Sigmoid colon (tissue), 7 donors: ENCODE data around the gene MGA. TPM values are rescaled to one million over a fixed set of nuclear protein-coding genes. Genes with fewer than 3 reads are reported as not detected.
A peak's percentile ranks its signal among the peaks of the same experiment; 100 is the strongest.

Source experiments
- DNase-seq: peaks from one replicate; pipeline ENCODE4 v3.0.0-alpha.2; 2019
- H3K27ac ChIP-seq, 4 donors: fragments of 200-600 bp; sonication (generic); one replicate each; pipeline ENCODE4 v1.5.1; 2016 to 2019; ENCODE audit warnings: mild to moderate bottlenecking in 1 of 4
- H3K27me3 ChIP-seq, 3 donors: fragments of 200-600 bp; sonication (generic); one replicate each; pipeline ENCODE4 v1.5.1; 2019; ENCODE audit warnings: mild to moderate bottlenecking in 1 of 3
- H3K36me3 ChIP-seq, 4 donors: fragments of 200-600 bp; sonication (generic); one replicate each; pipeline ENCODE4 v1.5.1; 2016 to 2019
- H3K4me1 ChIP-seq, 4 donors: fragments of 200-600 bp; sonication (generic); one replicate each; pipeline ENCODE4 v1.5.1; 2017 to 2019
- H3K4me3 ChIP-seq, 4 donors: fragments of 200-600 bp; sonication (generic); one replicate each; pipeline ENCODE4 v1.5.1; 2017 to 2019; ENCODE audit warnings: mild to moderate bottlenecking in 2 of 4, moderate library complexity in 1 of 4
- H3K9me3 ChIP-seq, 4 donors: fragments of 200-600 bp in 3 of 4; sonication (generic) in 3 of 4; one replicate each; pipeline versions ENCODE4 v1.5.1 to v1.6.1; 2013 to 2019
- EP300 ChIP-seq, 4 donors: sonication (generic); formaldehyde crosslinking; IDR thresholded peaks; one replicate each; pipeline ENCODE4 v1.6.1; 2017; ENCODE audit warnings: antibody characterized with exemption in 4 of 4
- POLR2A ChIP-seq, 2 donors: fragments of 450-650 bp; IDR thresholded peaks; one replicate each; pipeline ENCODE4 v1.6.1; 2016; ENCODE audit warnings: antibody characterized with exemption in 2 of 2, mild to moderate bottlenecking in 2 of 2, moderate library complexity in 2 of 2
- POLR2AphosphoS5 ChIP-seq, 4 donors: sonication (generic); formaldehyde crosslinking; IDR thresholded peaks; one replicate each; pipeline ENCODE4 v1.6.1; 2017; ENCODE audit warnings: antibody characterized with exemption in 4 of 4
- WGBS, 2 donors: extraction: QIAGEN DNeasy Blood & Tissue Kit; methylation state at CpG; one replicate each; pipeline ENCODE4 v1.1.7; 2013; 5-methylcytosine and 5-hydroxymethylcytosine counted together
- intact Hi-C: fragments of 100-400 bp; cut with DNase I; formaldehyde crosslinking; loops from one replicate; pipeline ENCODE4 v1.15.1; 2023
- polyA plus RNA-seq, 3 donors: library from polyadenylated mRNA; stranded (reverse); fragments of 200-250 nt; gene quantifications; one replicate each; pipeline ENCODE4 v1.2.3, GENCODE V29; 2013
- total RNA-seq, 4 donors: library from RNA; depleted of rRNA; stranded (reverse); fragments of >200 nt; gene quantifications; one replicate each; pipeline ENCODE4 v1.1.0, GENCODE V29; 2016
- TF ChIP-seq, protein P1 (sequence below), 4 experiments: fragments of 450-650 bp in 3 of 4; fragments of 200-600 bp in 1 of 4; IDR thresholded peaks; one replicate each; pipeline ENCODE4 v1.5.1; 2016 to 2019; ENCODE audit warnings: antibody characterized with exemption in 4 of 4, mild to moderate bottlenecking in 3 of 4, moderate library complexity in 2 of 4
- donor health status: healthy with polysubstance abuse.
- donor health status: Bipolar disorder and iron deficiency.
- donor health status: healthy.

Gene MGA
- total and polyA plus RNA-seq, 7 donors = 1.4 to 64.8 (median 36.0) TPM

DNA sequence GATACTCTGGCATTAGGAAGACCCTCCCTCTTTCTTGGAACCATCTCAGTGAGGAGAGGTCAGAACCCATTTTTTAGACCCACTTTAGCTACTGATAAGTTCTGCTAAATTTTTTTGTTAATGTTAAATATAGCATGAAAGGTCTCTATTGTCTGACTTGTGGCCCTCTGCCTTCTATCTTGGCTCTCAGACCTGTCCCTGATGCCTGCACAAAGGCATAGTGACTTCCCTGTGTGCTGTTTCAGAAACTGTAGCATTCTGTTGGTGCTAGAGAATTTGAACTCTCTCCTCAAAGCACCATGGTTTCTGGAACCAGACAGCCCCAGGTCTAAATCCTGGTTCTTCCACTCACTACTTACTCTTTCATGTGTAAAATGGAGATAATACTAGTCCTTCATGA is 129.5 kb downstream of the MGA start:
- Histone ChIP-seq H3K9me3 (no peaks in the 10 kb centered on the region), H3K27ac (peak overlapping the region in 2 of 4 donors; percentile 1 to 67), H3K27me3 (no peaks in the 10 kb centered on the region), H3K4me3 (no peak overlapping the region), H3K4me1 (peaks cover 0 to 42% (median 37%) of the 10 kb centered on the region in 4 donors), H3K36me3 (no peaks in the 10 kb centered on the region)
- intact Hi-C loops = no loop called here
- no peak for DNase-seq
- TF ChIP-seq POLR2AphosphoS5 (IDR thresholded peaks at IDR 0.05) (no peak), EP300 (IDR thresholded peaks at IDR 0.05) (no peak), POLR2A (IDR thresholded peaks at IDR 0.05) (no peak)
- TF ChIP-seq, protein P1, sequence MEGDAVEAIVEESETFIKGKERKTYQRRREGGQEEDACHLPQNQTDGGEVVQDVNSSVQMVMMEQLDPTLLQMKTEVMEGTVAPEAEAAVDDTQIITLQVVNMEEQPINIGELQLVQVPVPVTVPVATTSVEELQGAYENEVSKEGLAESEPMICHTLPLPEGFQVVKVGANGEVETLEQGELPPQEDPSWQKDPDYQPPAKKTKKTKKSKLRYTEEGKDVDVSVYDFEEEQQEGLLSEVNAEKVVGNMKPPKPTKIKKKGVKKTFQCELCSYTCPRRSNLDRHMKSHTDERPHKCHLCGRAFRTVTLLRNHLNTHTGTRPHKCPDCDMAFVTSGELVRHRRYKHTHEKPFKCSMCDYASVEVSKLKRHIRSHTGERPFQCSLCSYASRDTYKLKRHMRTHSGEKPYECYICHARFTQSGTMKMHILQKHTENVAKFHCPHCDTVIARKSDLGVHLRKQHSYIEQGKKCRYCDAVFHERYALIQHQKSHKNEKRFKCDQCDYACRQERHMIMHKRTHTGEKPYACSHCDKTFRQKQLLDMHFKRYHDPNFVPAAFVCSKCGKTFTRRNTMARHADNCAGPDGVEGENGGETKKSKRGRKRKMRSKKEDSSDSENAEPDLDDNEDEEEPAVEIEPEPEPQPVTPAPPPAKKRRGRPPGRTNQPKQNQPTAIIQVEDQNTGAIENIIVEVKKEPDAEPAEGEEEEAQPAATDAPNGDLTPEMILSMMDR (IDR thresholded peaks at IDR 0.05) = no peak

DNA sequence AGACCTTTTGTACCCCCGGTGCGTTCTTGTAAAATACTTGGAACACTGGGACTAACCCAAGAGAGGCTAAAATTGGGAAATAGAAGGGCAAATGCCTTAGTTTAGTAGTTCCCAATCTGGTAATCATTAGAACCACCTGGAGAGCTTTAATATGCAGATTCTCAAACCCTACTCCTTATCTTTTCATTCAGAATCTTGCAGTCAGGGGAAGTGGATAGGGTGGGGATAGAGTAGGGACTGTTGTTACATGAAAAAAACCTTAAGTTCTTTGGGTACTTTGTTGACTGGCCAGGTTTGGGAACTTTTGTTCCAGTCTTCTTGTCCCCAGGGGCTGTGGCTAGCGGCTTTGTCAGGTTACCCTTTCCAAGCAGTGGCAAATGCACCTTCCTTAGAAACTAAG is 130.0 kb downstream of the MGA start:
- WGBS, 2 donors = 89 to 98% methylated on average over 3 of the region's 3 CpGs
- intact Hi-C loops = no loop called here
- TF ChIP-seq POLR2A (IDR thresholded peaks at IDR 0.05) (no peak), EP300 (IDR thresholded peaks at IDR 0.05) (no peak), POLR2AphosphoS5 (IDR thresholded peaks at IDR 0.05) (no peak)
- TF ChIP-seq, protein P1 (IDR thresholded peaks at IDR 0.05) = no peak

DNA sequence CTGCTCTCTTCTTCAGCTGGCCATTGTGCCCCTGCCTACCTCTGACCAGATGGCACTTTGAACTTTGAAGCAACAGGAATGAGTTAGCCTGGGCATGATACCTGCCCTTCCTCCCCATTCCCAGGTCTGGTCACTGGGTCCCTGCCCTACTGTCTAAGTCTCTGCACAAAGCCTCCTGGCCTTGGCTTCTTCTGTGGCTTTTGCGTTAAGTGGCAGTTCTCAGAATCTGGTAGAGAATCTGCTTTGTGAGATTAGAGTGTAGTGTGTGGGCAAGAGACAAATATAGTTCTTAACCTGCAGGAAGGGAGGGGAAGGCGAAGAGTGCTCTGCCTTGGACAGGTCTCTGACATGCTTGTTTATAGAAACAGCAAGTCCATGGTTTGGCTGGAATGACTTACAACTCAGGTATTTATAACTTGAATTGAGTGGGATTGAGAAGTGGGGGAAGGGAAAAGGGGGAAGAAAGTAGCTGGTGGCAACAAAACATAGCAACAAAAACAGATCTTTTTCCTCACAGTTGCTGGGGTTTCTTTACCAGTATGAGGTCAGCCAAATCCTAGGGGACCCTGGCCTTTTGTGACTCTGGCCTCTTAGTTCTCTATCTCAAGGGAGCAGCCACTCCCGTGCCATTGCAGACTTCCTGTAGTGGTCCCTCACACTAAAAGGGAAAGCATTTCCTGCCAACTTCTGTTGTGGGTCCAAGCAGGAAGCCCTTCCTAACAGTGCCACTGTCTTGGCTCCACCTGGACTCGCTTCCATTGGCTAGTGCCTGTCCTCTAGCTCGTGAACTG is 130.7 kb downstream of the MGA start:
- no peaks in the 10 kb centered on the region for H3K36me3 ChIP-seq
- H3K9me3 ChIP-seq = no peaks in the 10 kb centered on the region
- intact Hi-C loops = no loop called here
- TF ChIP-seq, protein P1 (IDR thresholded peaks at IDR 0.05) = no peak
- no peak for TF ChIP-seq EP300 (IDR thresholded peaks at IDR 0.05)
- TF ChIP-seq POLR2AphosphoS5 (IDR thresholded peaks at IDR 0.05) = no peak
- TF ChIP-seq POLR2A (IDR thresholded peaks at IDR 0.05) = no peak
- no peaks in the 10 kb centered on the region for H3K27me3 ChIP-seq
- DNase-seq = no peak
- no peak overlapping the region for H3K4me3 ChIP-seq
- WGBS, 2 donors = 49 to 82% methylated on average over 5 of the region's 5 CpGs
- peaks cover 0 to 45% (median 39%) of the 10 kb centered on the region in 4 donors for H3K4me1 ChIP-seq
- peak overlapping the region in 3 of 4 donors; percentile 13 to 67 (median 19) for H3K27ac ChIP-seq

More for the DNA sequence above, 130.0 kb downstream of the MGA start:
- H3K4me3 ChIP-seq = no peak overlapping the region
- peaks cover 0 to 42% (median 37%) of the 10 kb centered on the region in 4 donors for H3K4me1 ChIP-seq
- no peaks in the 10 kb centered on the region for H3K27me3 ChIP-seq
- no peak for DNase-seq
- peak overlapping the region in 2 of 4 donors; percentile 19 to 67 for H3K27ac ChIP-seq
- H3K36me3 ChIP-seq = no peaks in the 10 kb centered on the region
- no peaks in the 10 kb centered on the region for H3K9me3 ChIP-seq

DNA sequence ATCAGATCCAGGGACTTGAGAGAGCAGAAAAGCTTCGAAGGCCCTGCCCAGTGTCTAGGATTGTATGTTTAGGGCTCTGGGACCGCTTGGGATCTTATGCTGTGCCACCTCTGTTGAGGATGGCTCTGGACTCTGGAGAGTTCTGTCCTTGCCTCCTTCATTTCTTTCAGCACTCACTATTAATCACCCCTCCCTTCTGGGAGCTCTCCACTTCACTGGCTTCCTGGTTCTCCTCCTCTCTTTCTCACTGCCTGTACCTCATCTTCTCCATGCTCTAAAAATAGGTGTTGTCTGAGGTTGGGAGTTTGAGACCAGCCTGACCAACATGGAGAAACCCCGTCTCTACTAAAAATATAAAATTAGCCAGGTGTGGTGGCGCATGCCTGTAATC is 131.3 kb downstream of the MGA start:
- TF ChIP-seq EP300 (IDR thresholded peaks at IDR 0.05) (no peak), POLR2A (IDR thresholded peaks at IDR 0.05) (no peak), POLR2AphosphoS5 (IDR thresholded peaks at IDR 0.05) (no peak)
- TF ChIP-seq, protein P1 (IDR thresholded peaks at IDR 0.05) = no peak
- no peak for DNase-seq
- Histone ChIP-seq H3K4me1 (peaks cover 0 to 51% (median 45%) of the 10 kb centered on the region in 4 donors), H3K36me3 (no peaks in the 10 kb centered on the region), H3K9me3 (no peaks in the 10 kb centered on the region), H3K27ac (peak overlapping the region in 3 of 4 donors; percentile 13 to 67 (median 19)), H3K4me3 (no peak overlapping the region), H3K27me3 (no peaks in the 10 kb centered on the region)
- 87 to 94% methylated on average over 4 of the region's 4 CpGs for WGBS, 2 donors
- intact Hi-C loops = no loop called here
